Activated B cell treated with CpG ODN at 0.5 μM for 24 hours (primary cell): ENCODE measurements around the gene LRP1-AS. TPM values are rescaled to one million over a fixed set of nuclear protein-coding genes. Genes with fewer than 3 reads are reported as not detected.
A peak's percentile ranks its signal among the peaks of the same experiment; 100 is the strongest.

Experiments used
- ATAC-seq: fragments of 200-7000 bp; cut with Tn5 transposase; one replicate; pipeline ENCODE4 v1.10.0; 2021; ENCODE audit warnings: low read depth, mild to moderate bottlenecking, moderate library complexity
- CTCF ChIA-PET: fragments of 350-600 bp; sonication (Branson Sonifier 250); formaldehyde crosslinking; loops from one replicate; lab custom pipeline; 2021; ENCODE audit warnings: antibody characterized with exemption; lab: Charles Lee
- POLR2A ChIA-PET: fragments of 350-600 bp; sonication (Branson Sonifier 250); formaldehyde crosslinking; loops from one replicate; lab custom pipeline; 2021; ENCODE audit warnings: antibody characterized with exemption; lab: Charles Lee
- DNase-seq: peaks from one replicate; pipeline ENCODE4 v3.0.0; 2022
- H3K27ac Mint-ChIP-seq: one replicate; pipeline ENCODE4 v1.8.0; 2020; ENCODE audit warnings: mixed read lengths
- H3K27me3 Mint-ChIP-seq: one replicate; pipeline ENCODE4 v1.8.0; 2021; ENCODE audit warnings: mixed read lengths
- H3K36me3 Mint-ChIP-seq: one replicate; pipeline ENCODE4 v1.8.0; 2021; ENCODE audit warnings: low read depth, mixed read lengths
- H3K4me1 Mint-ChIP-seq: one replicate; pipeline ENCODE4 v1.8.0; 2021; ENCODE audit warnings: mixed read lengths
- H3K4me3 Mint-ChIP-seq: one replicate; pipeline ENCODE4 v1.8.0; 2020; ENCODE audit warnings: mild to moderate bottlenecking, mixed read lengths
- H3K9me3 Mint-ChIP-seq: one replicate; pipeline ENCODE4 v1.8.0; 2020; ENCODE audit warnings: mixed read lengths
- CTCF ChIP-seq: fragments of 200-600 bp; IDR thresholded peaks from one replicate; pipeline ENCODE4 v1.8.0; 2022; ENCODE audit warnings: antibody characterized with exemption, mild to moderate bottlenecking
- intact Hi-C: fragments of 100-400 bp; cut with micrococcal nuclease; formaldehyde crosslinking; loops from one replicate; pipeline ENCODE4 v1.15.1; 2024
- total RNA-seq: library from RNA; stranded (reverse); gene quantifications from 2 replicates; pipeline ENCODE4 v1.2.3, GENCODE V29; 2022

Gene LRP1-AS
- total RNA-seq, 1 donor from 2014 or later = not detected

- POLR2A ChIA-PET = interaction anchor here (0.6 kb wide), 1 partner anchor 64 kb away, joined by 3 read pairs; no protein-coding TSS in a partner anchor
- Mint-ChIP-seq H3K27ac (no peak overlapping the region), H3K4me3 (peak overlapping the region; percentile 61), H3K36me3 (no peaks in the 10 kb centered on the region), H3K4me1 (peaks cover 13% of the 10 kb centered on the region), H3K9me3 (no peaks in the 10 kb centered on the region), H3K27me3 (peaks cover 6% of the 10 kb centered on the region)
- TF ChIP-seq CTCF = no peak
- intact Hi-C loops = loop anchor here (10.0 kb wide), 1 partner anchor 325 kb away; the partner anchor contains the start of genes GLI1 and INHBE
- CTCF ChIA-PET = interaction anchor here (0.6 to 0.8 kb wide), 2 partner anchors 50 to 69 kb away, joined by 3 read pairs; no protein-coding TSS in a partner anchor
- no peak for ATAC-seq
- DNase-seq = no peak
These were observed 18.0 kb downstream of the LRP1-AS start for GRCh38 chr12:57129321-57129842.

- CTCF ChIA-PET = interaction anchor here (0.8 to 1.8 kb wide), 5 partner anchors 8 to 68 kb away, joined by 3 to 6 read pairs (median 4); no protein-coding TSS in a partner anchor
- POLR2A ChIA-PET = interaction anchor here (0.6 to 2.5 kb wide), 19 partner anchors 17 to 659 kb away, joined by 3 to 46 read pairs (median 4); partner anchors contain the start of genes NACA, NEMP1, RBMS2 and SHMT2
- ATAC-seq (no peak), DNase-seq (no peak)
- H3K36me3 Mint-ChIP-seq = no peaks in the 10 kb centered on the region
- intact Hi-C loops = loop anchor here (1.0 to 10.0 kb wide), 2 partner anchors 115 to 326 kb away; partner anchors contain the start of genes GLI1 and INHBE
- no peak for TF ChIP-seq CTCF
- peaks cover 2% of the 10 kb centered on the region for H3K9me3 Mint-ChIP-seq
- H3K4me3 Mint-ChIP-seq = peak overlapping the region; percentile 87
- H3K4me1 Mint-ChIP-seq = peaks cover 13% of the 10 kb centered on the region
- H3K27me3 Mint-ChIP-seq = peaks cover 6% of the 10 kb centered on the region
- H3K27ac Mint-ChIP-seq = no peak overlapping the region
These were observed 18.7 kb downstream of the LRP1-AS start for GRCh38 chr12:57128519-57129247.

GRCh38 chr12:57127726-57128518 is 19.5 kb downstream of the LRP1-AS start, which contains the start of gene LRP1:
TSS of gene LRP1 (plus strand) at chr12:57128483. CDS start at chr12:57128965, 482 bp downstream.
- TF ChIP-seq CTCF = no peak
- Mint-ChIP-seq H3K4me1 (peaks cover 13% of the 10 kb centered on the region), H3K27ac (no peak within 1 kb of the TSS), H3K9me3 (peaks cover 2% of the 10 kb centered on the region), H3K36me3 (no peaks in the 10 kb centered on the region), H3K27me3 (peaks cover 6% of the 10 kb centered on the region), H3K4me3 (peak within 1 kb of the TSS; percentile 87)
- ChIA-PET POLR2A (interaction anchor here (0.6 to 2.5 kb wide), 22 partner anchors 17 to 658 kb away, joined by 3 to 46 read pairs (median 4); partner anchors contain the start of genes NACA, NEMP1, RBMS2 and SHMT2), CTCF (interaction anchor here (0.9 to 2.0 kb wide), 6 partner anchors 9 to 102 kb away, joined by 3 to 6 read pairs (median 4); partner anchors contain the start of gene SHMT2)
- DNase-seq (peak; percentile 69), ATAC-seq (peak; percentile 66)
- intact Hi-C loops = loop anchor here (1.0 to 10.0 kb wide), 2 partner anchors 115 to 327 kb away; partner anchors contain the start of genes GLI1 and INHBE

GRCh38 chr12:57127101-57127725 is 20.2 kb downstream of the LRP1-AS start:
- POLR2A ChIA-PET = interaction anchor here (0.6 to 2.5 kb wide), 10 partner anchors 16 to 370 kb away, joined by 3 to 46 read pairs (median 6); partner anchors contain the start of gene STAT6
- ATAC-seq (peak; percentile 39), DNase-seq (peak; percentile 41)
- no peak for TF ChIP-seq CTCF
- H3K4me1 Mint-ChIP-seq = peaks cover 13% of the 10 kb centered on the region
- peaks cover 2% of the 10 kb centered on the region for H3K9me3 Mint-ChIP-seq
- peak overlapping the region; percentile 87 for H3K4me3 Mint-ChIP-seq
- no peaks in the 10 kb centered on the region for H3K36me3 Mint-ChIP-seq
- peaks cover 2% of the 10 kb centered on the region for H3K27me3 Mint-ChIP-seq
- no peak overlapping the region for H3K27ac Mint-ChIP-seq
- CTCF ChIA-PET = interaction anchor here (0.8 to 2.0 kb wide), 10 partner anchors 10 to 116 kb away, joined by 3 to 6 read pairs (median 4); partner anchors contain the start of gene SHMT2
- intact Hi-C loops = loop anchor here (10.0 kb wide), 1 partner anchor 328 kb away; the partner anchor contains the start of genes GLI1 and INHBE
